Right lobe of liver (tissue), 6 donors: Measurements from ENCODE around the gene TBRG4. TPM values are rescaled to one million over a fixed set of nuclear protein-coding genes. Genes with fewer than 3 reads are reported as not detected.

Source experiments
- ATAC-seq, 4 donors: fragments of 200-7000 bp; cut with Tn5 transposase; one replicate each; pipeline ENCODE4 v1.9.1; 2020; ENCODE audit warnings: mild to moderate bottlenecking in 4 of 4, moderate library complexity in 4 of 4
- DNase-seq, 3 donors: peaks; one replicate each; pipeline ENCODE4 v3.0.0-alpha.2; 2020
- H3K27ac ChIP-seq, 3 donors: fragments of 200-600 bp; one replicate each; pipeline ENCODE4 v1.8.0; 2022
- H3K27me3 ChIP-seq, 2 donors: fragments of 200-600 bp; one replicate each; pipeline ENCODE4 v1.8.0; 2022
- H3K36me3 ChIP-seq, 4 donors: fragments of 200-600 bp; sonication (generic) in 1 of 4; one replicate each; pipeline versions ENCODE4 v1.5.1 to v1.8.0; 2017 to 2022; ENCODE audit warnings: control low read depth in 1 of 4
- H3K4me1 ChIP-seq, 4 donors: fragments of 200-600 bp; sonication (generic) in 1 of 4; one replicate each; pipeline versions ENCODE4 v1.5.1 to v1.8.0; 2017 to 2022; ENCODE audit warnings: control low read depth in 1 of 4
- H3K4me3 ChIP-seq, 3 donors: fragments of 200-600 bp; one replicate each; pipeline ENCODE4 v1.8.0; 2022
- H3K9me3 ChIP-seq, 4 donors: fragments of 200-600 bp; sonication (generic) in 1 of 4; one replicate each; pipeline versions ENCODE4 v1.5.1 to v1.8.0; 2017 to 2022; ENCODE audit warnings: control low read depth in 1 of 4
- POLR2A ChIP-seq: fragments of 450-650 bp; IDR thresholded peaks from one replicate; pipeline ENCODE4 v1.6.1; 2017; ENCODE audit warnings: antibody characterized with exemption, mild to moderate bottlenecking
- WGBS: methylation state at CpG from one replicate; pipeline ENCODE4 v1.1.6; 2018; ENCODE audit warnings: low coverage, low lambda C conversion rate; ENCODE audit not compliant: insufficient coverage; ENCODE audit errors: missing lambda C conversion rate; 5-methylcytosine and 5-hydroxymethylcytosine counted together
- intact Hi-C, 2 donors: fragments of 100-400 bp; cut with DNase I; formaldehyde crosslinking; loops; one replicate each; pipeline versions ENCODE4 v1.11.2 to v1.14.1; 2022
- total RNA-seq, 6 experiments: library from RNA; depleted of rRNA in 2 of 6; stranded (reverse); fragments of >200 nt in 2 of 6; fragmentation: NEBNext Ultra II Directional in 3 of 6; extraction: Animal tissue kit (Norgen Biotek cat#: 25700) in 3 of 6; gene quantifications; one replicate each; pipeline versions ENCODE4 v1.1.0 to v1.2.4, GENCODE V29; 2016 to 2023
- TF ChIP-seq, protein P1 (sequence below), 4 donors: fragments of 200-600 bp in 3 of 4; fragments of 450-650 bp in 1 of 4; IDR thresholded peaks; one replicate each; pipeline versions ENCODE4 v1.5.1 to v1.8.0; 2016 to 2022; ENCODE audit warnings: antibody characterized with exemption in 4 of 4, mild to moderate bottlenecking in 2 of 4
- donor health status: DM: no; HTN: yes; CAD: no.
- donor health status: DM: no; HTN: no; CAD: no.
- donor health status: DM: no; HTN: no; CAD: no.
- donor health status: DM: no; HTN: yes; CAD: no.
- donor health status: DM: no; HTN: yes; CAD: no.

TBRG4 gene
- total RNA-seq, 6 experiments from 2014 or later: 33.0 to 57.1 (median 41.7) TPM

DNA sequence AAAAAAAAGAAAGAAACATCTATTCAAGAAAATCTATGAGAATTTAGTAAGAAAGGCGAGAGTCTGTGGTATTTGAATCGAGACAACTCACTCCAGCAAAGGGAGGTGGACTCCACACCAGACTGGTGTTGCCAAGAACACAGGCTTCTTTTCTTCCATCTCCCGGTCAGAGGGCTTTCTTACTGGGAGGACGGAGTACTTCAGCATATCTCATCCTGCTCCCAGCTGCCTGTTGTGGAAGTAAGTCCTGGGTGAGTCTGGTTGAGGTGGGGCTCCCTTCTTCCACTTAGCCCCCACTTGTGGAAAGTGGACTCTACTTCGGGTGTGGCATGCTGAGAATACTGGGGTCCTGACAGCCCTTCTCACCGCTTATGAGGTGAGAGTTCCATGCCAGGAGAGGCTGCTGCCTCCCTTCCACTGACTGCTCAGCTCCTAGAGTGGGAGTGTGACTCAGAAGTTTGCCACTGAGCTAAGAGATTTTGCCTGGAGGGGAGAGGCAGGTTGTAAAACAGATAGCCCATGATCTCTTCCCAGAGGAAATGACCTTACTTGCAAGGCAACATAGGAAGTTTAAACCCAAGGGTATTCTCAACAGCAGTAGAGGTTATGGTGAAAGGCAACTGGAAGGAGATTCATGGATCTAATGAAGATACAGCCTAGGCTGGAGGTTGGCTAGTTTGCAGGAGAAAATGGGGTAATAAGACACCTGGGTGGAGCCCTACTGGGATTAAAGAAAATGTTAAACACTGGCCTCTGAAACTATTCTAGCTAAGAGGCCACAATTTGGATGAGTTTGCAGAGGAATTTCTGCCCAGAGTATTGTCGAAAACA, 19.2 kb downstream of the TBRG4 start:
- Histone ChIP-seq H3K4me1 (peaks cover 0 to 6% (median 0%) of the 10 kb centered on the region in 4 donors), H3K27ac (no peak overlapping the region), H3K27me3 (peaks cover 0 to 9% of the 10 kb centered on the region in 2 donors), H3K9me3 (no peaks in the 10 kb centered on the region), H3K36me3 (no peaks in the 10 kb centered on the region), H3K4me3 (no peak overlapping the region)
- ATAC-seq: no peak
- 55% methylated on average over 4 of the region's 7 CpGs for WGBS
- DNase-seq: no peak
- intact Hi-C loops: no loop called here
- no peak for TF ChIP-seq POLR2A
- TF ChIP-seq, protein P1, sequence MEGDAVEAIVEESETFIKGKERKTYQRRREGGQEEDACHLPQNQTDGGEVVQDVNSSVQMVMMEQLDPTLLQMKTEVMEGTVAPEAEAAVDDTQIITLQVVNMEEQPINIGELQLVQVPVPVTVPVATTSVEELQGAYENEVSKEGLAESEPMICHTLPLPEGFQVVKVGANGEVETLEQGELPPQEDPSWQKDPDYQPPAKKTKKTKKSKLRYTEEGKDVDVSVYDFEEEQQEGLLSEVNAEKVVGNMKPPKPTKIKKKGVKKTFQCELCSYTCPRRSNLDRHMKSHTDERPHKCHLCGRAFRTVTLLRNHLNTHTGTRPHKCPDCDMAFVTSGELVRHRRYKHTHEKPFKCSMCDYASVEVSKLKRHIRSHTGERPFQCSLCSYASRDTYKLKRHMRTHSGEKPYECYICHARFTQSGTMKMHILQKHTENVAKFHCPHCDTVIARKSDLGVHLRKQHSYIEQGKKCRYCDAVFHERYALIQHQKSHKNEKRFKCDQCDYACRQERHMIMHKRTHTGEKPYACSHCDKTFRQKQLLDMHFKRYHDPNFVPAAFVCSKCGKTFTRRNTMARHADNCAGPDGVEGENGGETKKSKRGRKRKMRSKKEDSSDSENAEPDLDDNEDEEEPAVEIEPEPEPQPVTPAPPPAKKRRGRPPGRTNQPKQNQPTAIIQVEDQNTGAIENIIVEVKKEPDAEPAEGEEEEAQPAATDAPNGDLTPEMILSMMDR (IDR thresholded peaks at IDR 0.05): no peak

DNA sequence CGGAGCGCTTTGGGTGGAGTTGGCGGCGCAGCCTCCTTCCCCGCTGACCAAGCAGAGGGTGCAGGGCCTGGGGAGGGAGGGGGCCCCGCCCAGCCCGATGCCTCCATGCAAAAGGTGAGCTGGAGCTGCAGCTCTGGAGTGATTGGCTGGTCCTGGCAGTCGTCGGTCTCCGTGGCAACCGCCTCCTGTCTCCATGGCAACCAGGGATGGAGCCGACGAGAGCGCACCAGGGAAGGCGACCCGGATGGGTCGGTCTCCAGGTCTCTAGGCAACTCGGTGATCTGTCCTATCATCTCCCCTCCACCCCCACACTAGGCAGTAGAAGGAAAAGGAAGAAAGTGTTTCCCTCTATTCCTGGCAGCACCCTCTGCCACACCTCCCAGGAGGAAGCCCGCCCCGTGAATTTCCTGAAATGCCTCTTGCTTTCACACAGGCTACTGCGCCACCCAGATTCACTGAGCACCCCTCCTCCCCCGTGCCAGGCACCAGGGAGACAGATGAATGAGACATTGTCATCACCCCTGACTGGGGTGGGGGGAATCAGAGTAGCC, 22.1 kb downstream of the TBRG4 start:
- DNase-seq (no peak), ATAC-seq (peak in 3 of 4 donors; percentile 5 to 20 (median 17))
- Histone ChIP-seq H3K27ac (no peak overlapping the region), H3K27me3 (peaks cover 0 to 9% of the 10 kb centered on the region in 2 donors), H3K4me3 (peak overlapping the region; percentile 21 to 29 (median 25)), H3K9me3 (no peaks in the 10 kb centered on the region), H3K36me3 (no peaks in the 10 kb centered on the region), H3K4me1 (peaks cover 0 to 6% (median 0%) of the 10 kb centered on the region in 4 donors)
- 9% methylated on average over 4 of the region's 22 CpGs for WGBS
- intact Hi-C loops: no loop called here
- TF ChIP-seq, protein P1 (IDR thresholded peaks at IDR 0.05): no peak
- TF ChIP-seq POLR2A: no peak

DNA sequence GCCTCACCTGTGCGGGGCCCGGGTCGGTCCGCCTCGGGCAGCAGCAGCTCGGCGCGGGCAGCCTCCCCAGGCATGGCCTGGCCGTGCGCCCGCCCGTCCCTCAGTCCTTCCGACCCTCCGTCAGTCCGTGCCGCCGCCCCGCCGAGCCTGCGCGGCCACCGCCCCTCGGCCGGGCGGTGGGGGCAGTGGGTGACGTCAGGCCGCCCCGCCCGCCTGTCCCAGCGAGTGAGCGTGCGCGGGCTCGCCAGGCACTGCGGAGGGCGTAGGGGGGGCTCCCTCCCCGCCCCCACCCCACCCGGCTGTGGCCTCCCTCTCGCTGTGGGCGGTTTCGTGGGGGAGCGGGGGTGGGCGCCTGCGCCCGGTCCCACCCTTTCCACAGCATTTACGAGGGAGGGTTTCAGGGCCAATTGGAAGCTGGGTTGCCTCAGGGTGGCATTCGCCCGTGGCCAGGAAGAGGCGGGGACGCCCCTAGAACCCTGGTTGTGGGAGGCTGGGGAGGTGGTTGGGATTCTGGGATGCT, 22.6 kb downstream of the TBRG4 start, which contains the start of gene NACAD:
NACAD (minus strand) TSS at position 149 of the 520 bp plus-strand sequence; CDS start at position 74, 75 bp downstream.
- H3K27ac ChIP-seq: no peak within 1 kb of the TSS
- no peaks in the 10 kb centered on the region for H3K36me3 ChIP-seq
- intact Hi-C loops: no loop called here
- H3K4me1 ChIP-seq: peaks cover 0 to 6% (median 0%) of the 10 kb centered on the region in 4 donors
- peak within 1 kb of the TSS; percentile 21 to 29 (median 25) for H3K4me3 ChIP-seq
- WGBS: 0% methylated on average over 7 of the region's 50 CpGs
- H3K9me3 ChIP-seq: no peaks in the 10 kb centered on the region
- ATAC-seq: peak; percentile 17 to 55 (median 26)
- TF ChIP-seq, protein P1 (IDR thresholded peaks at IDR 0.05): no peak
- TF ChIP-seq POLR2A: no peak
- DNase-seq: no peak
- H3K27me3 ChIP-seq: peaks cover 0 to 9% of the 10 kb centered on the region in 2 donors

DNA sequence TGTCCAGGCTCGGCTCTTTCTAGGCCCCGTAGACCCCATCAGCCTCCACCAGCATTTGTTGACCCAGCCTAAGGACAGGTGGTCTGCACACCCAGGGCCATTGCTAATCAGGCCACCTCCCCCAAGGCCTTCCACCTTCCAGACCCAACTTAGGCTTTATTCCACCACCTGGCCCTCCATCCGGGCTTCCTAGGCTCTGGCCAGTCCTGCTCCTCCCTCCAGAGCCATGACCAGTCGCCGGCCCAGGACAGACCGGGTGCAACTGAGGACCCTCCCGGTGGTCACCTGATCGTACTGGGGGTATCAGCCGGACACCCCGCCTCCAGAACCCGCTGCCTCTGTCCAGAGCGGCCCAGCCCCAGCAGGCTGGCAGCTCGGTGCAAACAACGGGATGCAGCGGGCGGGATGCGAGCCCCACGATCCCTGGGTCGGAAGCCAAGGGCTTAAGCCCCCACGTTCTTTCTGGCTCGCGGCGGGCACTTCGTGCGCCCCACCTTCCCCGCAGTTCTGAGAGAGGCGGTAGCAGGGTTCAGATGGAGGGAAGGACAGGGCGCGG, 23.3 kb downstream of the TBRG4 start:
- H3K4me3 ChIP-seq: peak overlapping the region in 1 of 3 donors; percentile 25
- H3K27me3 ChIP-seq: peaks cover 0 to 9% of the 10 kb centered on the region in 2 donors
- no peak for TF ChIP-seq POLR2A
- TF ChIP-seq, protein P1 (IDR thresholded peaks at IDR 0.05): no peak
- no peak for DNase-seq
- intact Hi-C loops: no loop called here
- WGBS: 15% methylated on average over 9 of the region's 29 CpGs
- H3K36me3 ChIP-seq: no peaks in the 10 kb centered on the region
- no peak overlapping the region for H3K27ac ChIP-seq
- H3K4me1 ChIP-seq: peaks cover 0 to 6% (median 0%) of the 10 kb centered on the region in 4 donors
- no peak for ATAC-seq
- no peaks in the 10 kb centered on the region for H3K9me3 ChIP-seq
